Endothelial cell of umbilical vein (primary cell): ENCODE results near the gene CELF2. TPM values are rescaled to one million over a fixed set of nuclear protein-coding genes. Genes with fewer than 3 reads are reported as not detected.

Experiments used
- BruUV-seq: library from RNA; stranded (reverse); fragments of 400-500 nt; replicated peaks from 2 replicates; lab custom pipeline; 2021; lab: Mats Ljungman, UMichigan
- CTCF ChIA-PET: fragments of 300-600, 350-600 bp; sonication (Branson Sonifier 250); formaldehyde crosslinking; loops from one replicate; lab custom pipeline; 2021; ENCODE audit warnings: antibody characterized with exemption, inconsistent platforms; lab: Charles Lee
- POLR2A ChIA-PET: fragments of 300-600, 350-600 bp; sonication (Branson Sonifier 250); formaldehyde crosslinking; loops from one replicate; lab custom pipeline; 2021; ENCODE audit warnings: antibody characterized with exemption, inconsistent platforms; lab: Charles Lee
- DNase-seq: peaks from one replicate; pipeline ENCODE4 v3.0.0-alpha.2; 2011; ENCODE audit warnings: low read depth, low spot score
- FAIRE-seq: peaks from 2 replicates; lab custom pipeline; 2011; peaks lifted over from hg19 to GRCh38; lab: Jason Lieb, UNC
- H2AFZ ChIP-seq: 2 replicates; pipeline ENCODE4 v1.6.0; 2012; ENCODE audit warnings: low read depth, low read length, control low read depth, inconsistent platforms
- H3K27ac ChIP-seq: 2 replicates; pipeline ENCODE4 v1.5.1; 2011; ENCODE audit warnings: low read depth, mild to moderate bottlenecking, control low read depth, low read length, moderate library complexity; ENCODE audit not compliant: insufficient read depth
- H3K27me3 ChIP-seq, 2 experiments: 2 replicates each; pipeline versions ENCODE4 v1.6.0 to v1.6.1; 2011; ENCODE audit warnings: low read length in 2 of 2, mixed read lengths in 1 of 2; ENCODE audit not compliant: control insufficient read depth in 2 of 2, insufficient read depth in 2 of 2
- H3K36me3 ChIP-seq, 2 experiments: 2 replicates in 1 of 2; 3 replicates in 1 of 2; pipeline ENCODE4 v1.5.1; 2011; ENCODE audit warnings: low read length in 2 of 2, mild to moderate bottlenecking in 1 of 2, moderate library complexity in 1 of 2; ENCODE audit not compliant: control insufficient read depth in 2 of 2, insufficient read depth in 2 of 2; ENCODE audit errors: extremely low read depth in 1 of 2
- H3K4me1 ChIP-seq: 3 replicates; pipeline ENCODE4 v1.5.1; 2011; ENCODE audit warnings: mild to moderate bottlenecking, low read length; ENCODE audit not compliant: control insufficient read depth, insufficient read depth; ENCODE audit errors: extremely low read depth
- H3K4me2 ChIP-seq: 2 replicates; pipeline ENCODE4 v1.6.1; 2011; ENCODE audit warnings: low read length, control low read depth, mixed read lengths; ENCODE audit not compliant: insufficient read depth
- H3K4me3 ChIP-seq, 3 experiments: fragments of 200-600 bp in 1 of 3; sonication (generic), shearing (Covaris generic) in 1 of 3; replicated peaks in 1 of 3; 2 replicates each; pipeline ENCODE4 v1.5.1; 2011 to 2016; ENCODE audit warnings: control low read depth in 3 of 3, low read length in 3 of 3, mild to moderate bottlenecking in 2 of 3, inconsistent platforms in 1 of 3, low read depth in 1 of 3, moderate library complexity in 1 of 3; ENCODE audit not compliant: insufficient read depth in 1 of 3
- H3K79me2 ChIP-seq: 2 replicates; pipeline ENCODE4 v1.6.0; 2012; ENCODE audit warnings: low read length, inconsistent platforms; ENCODE audit not compliant: control insufficient read depth, insufficient read depth
- H3K9ac ChIP-seq: replicated peaks from 2 replicates; pipeline ENCODE3; 2011; ENCODE audit warnings: low read length, control low read depth; ENCODE audit not compliant: insufficient read depth; ENCODE audit errors: extremely low read depth
- H3K9me1 ChIP-seq: replicated peaks from 3 replicates; pipeline ENCODE4 v1.6.0; 2011; ENCODE audit warnings: mild to moderate bottlenecking, low read length; ENCODE audit not compliant: control insufficient read depth, insufficient read depth; ENCODE audit errors: extremely low read depth
- H3K9me3 ChIP-seq: replicated peaks from 2 replicates; pipeline ENCODE4 v1.5.1; 2012; ENCODE audit warnings: low read length, inconsistent platforms; ENCODE audit not compliant: control insufficient read depth, insufficient read depth
- H4K20me1 ChIP-seq: replicated peaks from 2 replicates; pipeline ENCODE3; 2011; ENCODE audit warnings: mild to moderate bottlenecking, low read length; ENCODE audit not compliant: control insufficient read depth, insufficient read depth; ENCODE audit errors: extremely low read depth
- EZH2 ChIP-seq: IDR thresholded peaks from 2 replicates; pipeline ENCODE4 v1.6.1; 2012; ENCODE audit warnings: borderline replicate concordance, low read depth, mild to moderate bottlenecking, moderate library complexity, low read length, inconsistent platforms; ENCODE audit not compliant: severe bottlenecking
- GATA2 ChIP-seq: IDR thresholded peaks from 2 replicates; pipeline ENCODE4 v1.7.0; 2011; ENCODE audit warnings: low read depth, mild to moderate bottlenecking, moderate library complexity, mixed read lengths, low read length; ENCODE audit not compliant: insufficient read length, insufficient read depth
- JUN ChIP-seq: IDR thresholded peaks from 2 replicates; pipeline ENCODE4 v1.6.1; 2011; ENCODE audit warnings: borderline replicate concordance, low read depth; ENCODE audit not compliant: insufficient read length, insufficient read depth
- MYC ChIP-seq: IDR thresholded peaks from one replicate; pipeline ENCODE4 v1.6.1; 2011; ENCODE audit warnings: mild to moderate bottlenecking, low read depth, low read length
- POLR2A ChIP-seq: IDR thresholded peaks from 2 replicates; pipeline ENCODE4 v1.6.1; 2012; ENCODE audit warnings: low read depth, mild to moderate bottlenecking, control low read depth, low read length
- POLR2AphosphoS5 ChIP-seq: IDR thresholded peaks from 2 replicates; pipeline ENCODE4 v1.6.1; 2012; ENCODE audit warnings: low read depth, mild to moderate bottlenecking, control low read depth, low read length, moderate library complexity; ENCODE audit not compliant: insufficient read depth
- dilution Hi-C: fragments of 300-500 bp; cut with MboI; formaldehyde crosslinking; loops from one replicate; pipeline ENCODE4 v1.15.0; 2019; ENCODE audit warnings: low sequenced_read_pairs; ENCODE audit not compliant: extremely low pct_ligation_motif_present
- intact Hi-C: fragments of 100-400 bp; cut with micrococcal nuclease; formaldehyde crosslinking; loops from one replicate; pipeline ENCODE4 v1.10.0; 2022
- polyA plus RNA-seq, 4 experiments: library from polyadenylated mRNA; depleted of rRNA in 3 of 4; stranded (reverse) in 3 of 4; unstranded in 1 of 4; fragments of >200 nt; gene quantifications; 2 replicates each; pipeline versions ENCODE4 v1.2.1 to v1.2.3, GENCODE V29; 2011 to 2012; ENCODE audit warnings: missing spikeins in 1 of 4
- total RNA-seq: library from RNA; stranded (reverse); gene quantifications from 2 replicates; pipeline ENCODE4 v1.2.3, GENCODE V29; 2021
- TF ChIP-seq, protein P1 (sequence below): IDR thresholded peaks from 2 replicates; pipeline ENCODE4 v1.6.1; 2011; ENCODE audit not compliant: insufficient read depth, insufficient read length
- TF ChIP-seq, protein P2 (sequence below), 2 donors: IDR thresholded peaks; 1 replicate in 1 of 2; 2 replicates in 1 of 2; pipeline ENCODE4 v1.5.1; 2011; ENCODE audit warnings: low read length in 2 of 2, mild to moderate bottlenecking in 2 of 2, moderate library complexity in 2 of 2, control low read depth in 1 of 2, inconsistent platforms in 1 of 2, low read depth in 1 of 2; ENCODE audit not compliant: insufficient read depth in 1 of 2; ENCODE audit errors: extremely low read depth in 1 of 2

The CELF2 gene
- total and polyA plus RNA-seq, 2 donors (not counting 3 experiments of a cell fraction or from before 2014, with no cell fraction given): 21.6 to 42.6 TPM

DNA sequence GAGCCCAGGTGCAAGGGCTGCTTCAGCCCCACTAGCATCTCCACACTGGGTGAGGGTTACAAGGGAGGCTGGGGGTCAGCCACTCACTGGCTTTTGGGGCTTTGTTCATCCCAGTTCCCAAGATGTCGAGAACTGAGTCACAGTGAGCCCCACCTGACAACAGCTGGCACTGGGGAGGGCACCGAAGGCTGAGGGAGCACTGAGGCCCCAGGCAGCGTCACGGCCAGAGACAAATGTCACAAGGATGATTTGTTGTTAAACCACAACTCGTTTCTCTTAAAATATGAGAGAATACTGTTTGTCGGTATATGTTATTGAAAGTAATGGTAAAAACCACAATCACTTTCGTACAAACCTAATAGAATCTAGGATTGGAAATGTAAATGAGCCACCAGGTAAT is 219.9 kb downstream of the CELF2 start:
- FAIRE-seq: no peak
- Histone ChIP-seq H2AFZ (no peak overlapping the region), H3K27me3 (no peaks in the 10 kb centered on the region), H3K9ac (no peak overlapping the region), H3K27ac (no peak overlapping the region), H3K79me2 (no peaks in the 10 kb centered on the region), H3K36me3 (no peaks in the 10 kb centered on the region), H3K4me1 (no peaks in the 10 kb centered on the region), H3K4me3 (no peak overlapping the region), H3K9me3 (no peaks in the 10 kb centered on the region), H3K4me2 (no peak overlapping the region), H3K9me1 (no peaks in the 10 kb centered on the region), H4K20me1 (no peaks in the 10 kb centered on the region)
- no TSS peak for BruUV-seq
- intact Hi-C loops (no loop called here), dilution Hi-C loops (no loop called here)
- ChIA-PET POLR2A (no interaction called here), CTCF (interaction anchor here (1.2 kb wide), 1 partner anchor 33 kb away, joined by 3 read pairs; no protein-coding TSS in a partner anchor)
- no peak for DNase-seq
- TF ChIP-seq, protein P1, sequence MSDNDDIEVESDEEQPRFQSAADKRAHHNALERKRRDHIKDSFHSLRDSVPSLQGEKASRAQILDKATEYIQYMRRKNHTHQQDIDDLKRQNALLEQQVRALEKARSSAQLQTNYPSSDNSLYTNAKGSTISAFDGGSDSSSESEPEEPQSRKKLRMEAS: no peak
- TF ChIP-seq MYC (no peak), JUN (no peak), GATA2 (no peak), EZH2 (no peak), POLR2A (no peak)

DNA sequence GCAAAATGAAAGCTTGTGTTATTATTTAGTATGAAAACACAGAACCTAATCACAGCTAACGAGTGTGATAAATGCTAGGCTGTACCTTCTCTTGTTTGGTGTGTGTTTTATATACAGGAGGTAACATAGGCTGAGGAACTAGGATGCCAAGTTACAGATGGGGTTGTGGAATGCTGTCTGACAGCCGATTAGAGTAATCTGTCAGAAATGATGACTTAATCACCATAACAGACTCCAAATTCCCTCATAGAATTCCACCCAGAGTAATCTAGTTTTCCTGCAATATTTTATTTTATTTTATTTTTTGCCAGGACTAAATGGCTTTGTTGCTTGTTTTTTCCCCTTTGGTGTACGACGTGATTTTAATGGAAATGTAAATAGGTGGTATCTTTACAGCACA is 221.2 kb downstream of the CELF2 start:
- intact Hi-C loops: no loop called here
- Histone ChIP-seq H3K9me1 (no peaks in the 10 kb centered on the region), H3K36me3 (no peaks in the 10 kb centered on the region), H3K4me3 (no peak overlapping the region), H3K4me1 (no peaks in the 10 kb centered on the region), H3K4me2 (no peak overlapping the region), H3K9me3 (no peaks in the 10 kb centered on the region), H2AFZ (no peak overlapping the region), H3K9ac (no peak overlapping the region), H4K20me1 (no peaks in the 10 kb centered on the region), H3K27ac (no peak overlapping the region), H3K27me3 (no peaks in the 10 kb centered on the region), H3K79me2 (no peaks in the 10 kb centered on the region)
- no TSS peak for BruUV-seq
- ChIA-PET CTCF (no interaction called here), POLR2A (no interaction called here)
- dilution Hi-C loops: no loop called here
- DNase-seq (no peak), FAIRE-seq (no peak)
- TF ChIP-seq POLR2A (no peak), EZH2 (no peak), MYC (no peak), GATA2 (no peak), POLR2AphosphoS5 (no peak)
- TF ChIP-seq, protein P1: no peak
- TF ChIP-seq, protein P2, sequence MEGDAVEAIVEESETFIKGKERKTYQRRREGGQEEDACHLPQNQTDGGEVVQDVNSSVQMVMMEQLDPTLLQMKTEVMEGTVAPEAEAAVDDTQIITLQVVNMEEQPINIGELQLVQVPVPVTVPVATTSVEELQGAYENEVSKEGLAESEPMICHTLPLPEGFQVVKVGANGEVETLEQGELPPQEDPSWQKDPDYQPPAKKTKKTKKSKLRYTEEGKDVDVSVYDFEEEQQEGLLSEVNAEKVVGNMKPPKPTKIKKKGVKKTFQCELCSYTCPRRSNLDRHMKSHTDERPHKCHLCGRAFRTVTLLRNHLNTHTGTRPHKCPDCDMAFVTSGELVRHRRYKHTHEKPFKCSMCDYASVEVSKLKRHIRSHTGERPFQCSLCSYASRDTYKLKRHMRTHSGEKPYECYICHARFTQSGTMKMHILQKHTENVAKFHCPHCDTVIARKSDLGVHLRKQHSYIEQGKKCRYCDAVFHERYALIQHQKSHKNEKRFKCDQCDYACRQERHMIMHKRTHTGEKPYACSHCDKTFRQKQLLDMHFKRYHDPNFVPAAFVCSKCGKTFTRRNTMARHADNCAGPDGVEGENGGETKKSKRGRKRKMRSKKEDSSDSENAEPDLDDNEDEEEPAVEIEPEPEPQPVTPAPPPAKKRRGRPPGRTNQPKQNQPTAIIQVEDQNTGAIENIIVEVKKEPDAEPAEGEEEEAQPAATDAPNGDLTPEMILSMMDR (IDR thresholded peaks at IDR 0.05; ENCODE audit: extremely low read depth in 1 of 2, insufficient read depth in 1 of 2, low read depth in 1 of 2, low read length in 2 of 2): no peak
